ENCODE data around the gene PKIG. TPM values are rescaled to one million over a fixed set of nuclear protein-coding genes. Genes with fewer than 3 reads are reported as not detected.

The PKIG gene
- total and polyA plus RNA-seq, 10 of the 15 experiments (the other 5 are each of a cell fraction or from before 2014, with no cell fraction given) = 5.7 to 82.3 (median 39.7) TPM

DNA sequence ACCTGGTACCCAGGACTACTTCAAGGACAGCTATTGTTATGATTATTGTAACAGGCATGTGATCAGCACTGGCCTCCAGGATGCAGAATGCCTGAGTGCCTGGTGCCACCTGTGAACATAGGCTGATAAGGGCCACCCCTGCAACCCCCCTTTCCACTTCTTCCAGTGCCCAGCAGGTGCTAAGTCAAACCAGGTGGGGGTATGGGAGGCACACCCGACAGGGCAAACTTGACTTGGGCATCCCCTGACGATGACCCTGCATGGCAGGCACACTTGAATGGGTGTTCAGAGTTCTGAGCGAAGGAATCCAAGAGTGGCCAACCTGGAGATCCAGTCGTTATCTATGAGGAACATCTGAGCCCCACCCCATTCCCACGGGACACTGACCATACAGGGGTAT lies 65.7 kb downstream of the PKIG start (continued):
- TF ChIP-seq RFX5 (IDR thresholded peaks at IDR 0.05; ENCODE audit: low read depth, low read length) (no peak), RCOR1 (conservative IDR thresholded peaks at IDR 0.05; ENCODE audit: low read depth, low read length) (no peak), RAD21 (IDR thresholded peaks at IDR 0.05; ENCODE audit: insufficient read depth, low read depth, low read length) (no peak), PML (IDR thresholded peaks at IDR 0.05; ENCODE audit: low read length) (no peak), ATF7 (IDR thresholded peaks at IDR 0.05; ENCODE audit: low read depth) (no peak), CBX3 (IDR thresholded peaks at IDR 0.05; ENCODE audit: borderline replicate concordance, low read depth) (no peak), FOXM1 (IDR thresholded peaks at IDR 0.05; ENCODE audit: low read depth, low read length) (no peak), RAD51 (IDR thresholded peaks at IDR 0.05) (no peak), EED (IDR thresholded peaks at IDR 0.05; ENCODE audit: low read depth) (no peak), NBN (IDR thresholded peaks at IDR 0.05) (no peak), HDAC2 (IDR thresholded peaks at IDR 0.05) (no peak)
- TF ChIP-seq, protein P1, sequence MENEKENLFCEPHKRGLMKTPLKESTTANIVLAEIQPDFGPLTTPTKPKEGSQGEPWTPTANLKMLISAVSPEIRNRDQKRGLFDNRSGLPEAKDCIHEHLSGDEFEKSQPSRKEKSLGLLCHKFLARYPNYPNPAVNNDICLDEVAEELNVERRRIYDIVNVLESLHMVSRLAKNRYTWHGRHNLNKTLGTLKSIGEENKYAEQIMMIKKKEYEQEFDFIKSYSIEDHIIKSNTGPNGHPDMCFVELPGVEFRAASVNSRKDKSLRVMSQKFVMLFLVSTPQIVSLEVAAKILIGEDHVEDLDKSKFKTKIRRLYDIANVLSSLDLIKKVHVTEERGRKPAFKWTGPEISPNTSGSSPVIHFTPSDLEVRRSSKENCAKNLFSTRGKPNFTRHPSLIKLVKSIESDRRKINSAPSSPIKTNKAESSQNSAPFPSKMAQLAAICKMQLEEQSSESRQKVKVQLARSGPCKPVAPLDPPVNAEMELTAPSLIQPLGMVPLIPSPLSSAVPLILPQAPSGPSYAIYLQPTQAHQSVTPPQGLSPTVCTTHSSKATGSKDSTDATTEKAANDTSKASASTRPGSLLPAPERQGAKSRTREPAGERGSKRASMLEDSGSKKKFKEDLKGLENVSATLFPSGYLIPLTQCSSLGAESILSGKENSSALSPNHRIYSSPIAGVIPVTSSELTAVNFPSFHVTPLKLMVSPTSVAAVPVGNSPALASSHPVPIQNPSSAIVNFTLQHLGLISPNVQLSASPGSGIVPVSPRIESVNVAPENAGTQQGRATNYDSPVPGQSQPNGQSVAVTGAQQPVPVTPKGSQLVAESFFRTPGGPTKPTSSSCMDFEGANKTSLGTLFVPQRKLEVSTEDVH (IDR thresholded peaks at IDR 0.05; ENCODE audit: low read depth, partially characterized antibody) = no peak

DNA sequence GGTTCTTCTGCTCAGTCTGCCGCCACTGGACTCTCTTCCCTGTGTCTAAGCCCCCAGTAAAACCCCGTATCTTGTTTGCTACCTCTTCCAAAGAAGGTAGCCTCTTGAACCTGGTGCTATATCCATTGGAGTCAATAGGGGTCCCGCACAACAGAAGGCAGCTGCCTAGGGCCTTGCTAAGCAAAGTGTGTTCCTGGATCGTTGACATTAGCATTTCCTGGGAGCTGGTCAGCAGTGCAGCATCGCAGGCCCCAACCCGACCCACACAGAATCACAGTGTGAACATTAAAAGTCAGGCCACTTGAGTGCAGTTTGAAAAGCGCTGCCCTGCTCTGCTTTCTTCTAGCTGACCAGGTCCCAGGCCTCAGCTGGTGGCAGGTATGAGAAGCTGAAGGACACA lies 66.2 kb downstream of the PKIG start:
- in situ Hi-C loops (cut with MboI) = no loop called here
- Histone ChIP-seq H3K27me3 (replicated peaks in 1 of 2; ENCODE audit: control insufficient read depth in 2 of 2, insufficient read depth in 2 of 2, low read length in 1 of 2) (no peaks in the 10 kb centered on the region), H3K36me3 (ENCODE audit: control insufficient read depth in 2 of 2, insufficient read depth in 2 of 2, low read length in 1 of 2) (no peaks in the 10 kb centered on the region), H3K4me1 (ENCODE audit: control insufficient read depth, insufficient read depth, low read length) (peaks cover 71% of the 10 kb centered on the region), H3K27ac (ENCODE audit: control insufficient read depth, insufficient read depth) (0 out of 2 replicates have a peak overlapping the region, but pooled peaks have one; percentile 99), H3K9me3 (replicated peaks; ENCODE audit: control insufficient read depth, insufficient read depth, low read length) (no peaks in the 10 kb centered on the region; the same call in 2 of the 3 replicates), H3K4me3 (peak overlapping the region; percentile 37; the same call in 1 of the 2 replicates), H4K20me1 (ENCODE audit: control insufficient read depth, insufficient read depth) (no peaks in the 10 kb centered on the region), H3K9ac (ENCODE audit: control insufficient read depth, insufficient read depth, low read length) (no peak overlapping the region; the same call in 1 of the 2 replicates), H2AFZ (ENCODE audit: control insufficient read depth, low read depth, low read length) (no peak overlapping the region), H3K79me2 (ENCODE audit: control insufficient read depth, insufficient read depth, low read length) (peaks cover 61% of the 10 kb centered on the region), H3K4me2 (ENCODE audit: control insufficient read depth, insufficient read depth) (peak overlapping the region; percentile 95)
- ChIA-PET RAD21 (ENCODE audit: unreplicated experiment) (interaction anchor here (2.2 to 5.1 kb wide), 4 partner anchors 24 to 38 kb away, joined by 4 to 55 read pairs (median 29); no protein-coding TSS in a partner anchor), SMC1A (ENCODE audit: uncharacterized antibody, unreplicated experiment) (interaction anchor here (0.8 to 4.1 kb wide), 5 partner anchors 19 to 73 kb away, joined by 3 to 47 read pairs (median 6); no protein-coding TSS in a partner anchor), POLR2A (interaction anchor here (0.9 to 1.6 kb wide), 2 partner anchors 72 to 251 kb away, joined by 3 read pairs; no protein-coding TSS in a partner anchor), CTCF (interaction anchor here (1.0 to 8.5 kb wide), 7 partner anchors 35 to 72 kb away, joined by 3 to 134 read pairs (median 7); no protein-coding TSS in a partner anchor)
- intact Hi-C loops (cut with micrococcal nuclease; ENCODE audit: unreplicated experiment) = no loop called here
- FAIRE-seq (no peak), DNase-seq (ENCODE audit: low read depth, low spot score) (no peak), ATAC-seq (no peak)
- no TSS peak for BruUV-seq (replicated peaks)
- 95% methylated on average over 7 of the region's 7 CpGs for WGBS (ENCODE audit: insufficient coverage, insufficient replicate concordance, low lambda C conversion rate, missing lambda C conversion rate)
- TF ChIP-seq, protein P2, sequence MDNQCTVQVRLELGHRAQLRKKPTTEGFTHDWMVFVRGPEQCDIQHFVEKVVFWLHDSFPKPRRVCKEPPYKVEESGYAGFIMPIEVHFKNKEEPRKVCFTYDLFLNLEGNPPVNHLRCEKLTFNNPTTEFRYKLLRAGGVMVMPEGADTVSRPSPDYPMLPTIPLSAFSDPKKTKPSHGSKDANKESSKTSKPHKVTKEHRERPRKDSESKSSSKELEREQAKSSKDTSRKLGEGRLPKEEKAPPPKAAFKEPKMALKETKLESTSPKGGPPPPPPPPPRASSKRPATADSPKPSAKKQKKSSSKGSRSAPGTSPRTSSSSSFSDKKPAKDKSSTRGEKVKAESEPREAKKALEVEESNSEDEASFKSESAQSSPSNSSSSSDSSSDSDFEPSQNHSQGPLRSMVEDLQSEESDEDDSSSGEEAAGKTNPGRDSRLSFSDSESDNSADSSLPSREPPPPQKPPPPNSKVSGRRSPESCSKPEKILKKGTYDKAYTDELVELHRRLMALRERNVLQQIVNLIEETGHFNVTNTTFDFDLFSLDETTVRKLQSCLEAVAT (IDR thresholded peaks at IDR 0.05) = peak; percentile 77
- TF ChIP-seq EED (IDR thresholded peaks at IDR 0.05; ENCODE audit: low read depth) = no peak
